ENCODE results near the gene TMEM208.

- TF ChIP-seq POLR2A (IDR thresholded peaks at IDR 0.05) (no peak), CTCF (IDR thresholded peaks at IDR 0.05 in 4 of 5, conservative IDR thresholded peaks at IDR 0.05 in 1 of 5) (no peak)
Observed at GRCh38 chr16:67210069-67210937, 16.6 kb upstream of the TMEM208 start.

All from gastrocnemius medialis (tissue), 4 donors.